ENCODE measurements around the gene PPP3CA. TPM values are rescaled to one million over a fixed set of nuclear protein-coding genes. Genes with fewer than 3 reads are reported as not detected.

The PPP3CA gene
- total and polyA plus RNA-seq, 2 of the 8 experiments (the other 6 are each of a cell fraction or from before 2014, with no cell fraction given), result 7.9 to 35.0 TPM

DNA sequence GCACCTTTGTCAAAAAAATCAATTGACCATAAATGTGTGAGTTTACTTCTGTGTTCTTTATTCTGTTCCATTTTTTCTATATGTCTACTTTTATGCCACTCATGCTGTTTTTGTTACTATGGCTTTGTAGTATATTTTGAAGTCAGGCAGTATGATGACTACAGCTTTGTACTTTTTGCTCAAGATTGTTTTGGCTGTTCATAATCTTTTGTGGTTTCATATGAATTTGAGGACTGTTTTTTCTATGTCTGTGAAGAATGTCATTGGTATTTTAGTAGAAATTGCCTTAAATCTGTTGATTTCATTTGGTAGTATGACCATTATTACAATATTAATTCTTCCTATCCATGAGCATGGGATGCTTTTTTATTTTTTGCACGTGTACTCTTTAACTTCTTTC is 346.8 kb downstream of the PPP3CA start:
- H3K9me3 ChIP-seq (ENCODE audit: insufficient read depth in 2 of 2, low read depth in 1 of 2, low read length in 1 of 2), result no peaks in the 10 kb centered on the region
- no peaks in the 10 kb centered on the region for H3K79me1 ChIP-seq (ENCODE audit: low read depth, low read length)
- no peak overlapping the region for H2BK120ac ChIP-seq (replicated peaks; ENCODE audit: low read depth, low read length)
- 88% methylated on average over 1 of the region's 1 CpG; no CpG with 5 or more reads in 1 of the 2 experiments for WGBS, 2 experiments (ENCODE audit: extremely low coverage in 1 of 2, insufficient coverage in 1 of 2, insufficient read length in 1 of 2, insufficient replicate concordance in 2 of 2, low coverage in 1 of 2, low lambda C conversion rate in 2 of 2, missing lambda C conversion rate in 1 of 2)
- no peaks in the 10 kb centered on the region; a peak in 1 of 7 replicates for H3K4me1 ChIP-seq (replicated peaks in 1 of 4; ENCODE audit: control insufficient read depth in 3 of 4, insufficient read depth in 4 of 4, low read length in 3 of 4)
- no peaks in the 10 kb centered on the region for H3K36me3 ChIP-seq (ENCODE audit: control insufficient read depth in 2 of 4, insufficient read depth in 4 of 4, low read length in 3 of 4)
- H2AK5ac ChIP-seq (ENCODE audit: low read depth, low read length), result no peak overlapping the region
- ChIA-PET POLR2A (ENCODE audit: partially characterized antibody) (no interaction called here), CTCF (ENCODE audit: partially characterized antibody) (no interaction called here)
- H2AFZ ChIP-seq (ENCODE audit: low read length), result no peak overlapping the region
- no peak overlapping the region for H2BK15ac ChIP-seq (ENCODE audit: low read length)
- peak; percentile 24 for FAIRE-seq
- no peaks in the 10 kb centered on the region for H4K20me1 ChIP-seq (replicated peaks in 1 of 2; ENCODE audit: control insufficient read depth in 1 of 2, insufficient read depth in 2 of 2, low read length in 2 of 2)
- H3K56ac ChIP-seq (replicated peaks; ENCODE audit: insufficient read length, low read depth, low read length), result no peak overlapping the region
- no peak overlapping the region for H3K4me2 ChIP-seq (ENCODE audit: insufficient read depth in 1 of 2, low read depth in 2 of 2, low read length in 2 of 2)
- H4K8ac ChIP-seq (ENCODE audit: extremely low read depth, insufficient read depth, low read length), result no peak overlapping the region
- no peak overlapping the region for H3K9ac ChIP-seq (replicated peaks in 1 of 4; ENCODE audit: extremely low read depth in 1 of 4, low read depth in 3 of 4, low read length in 3 of 4)
- no peaks in the 10 kb centered on the region for H3K79me2 ChIP-seq (ENCODE audit: control insufficient read depth in 1 of 2, insufficient read depth in 2 of 2, low read length in 2 of 2)
- H3K23ac ChIP-seq (ENCODE audit: insufficient read length), result no peak overlapping the region
- H3K27me3 ChIP-seq (replicated peaks in 1 of 4; ENCODE audit: control insufficient read depth in 3 of 4, extremely low read depth in 1 of 4, insufficient read depth in 3 of 4, low read length in 3 of 4), result peaks cover 0 to 1% (median 0%) of the 10 kb centered on the region in 4 experiments; a peak in 1 of 7 replicates
- no peak overlapping the region for H3K4me3 ChIP-seq (ENCODE audit: extremely low read depth in 1 of 4, insufficient read depth in 2 of 4, low read depth in 3 of 4, low read length in 4 of 4)
- no peak overlapping the region for H2BK5ac ChIP-seq (ENCODE audit: low read depth, low read length)
- no peak overlapping the region for H3K14ac ChIP-seq (ENCODE audit: insufficient read length)
- TF ChIP-seq BACH1 (IDR thresholded peaks at IDR 0.05; ENCODE audit: low read length), result no peak
- no peak overlapping the region for H3K18ac ChIP-seq (ENCODE audit: extremely low read depth, low read length)
- H3K23me2 ChIP-seq (ENCODE audit: low read depth, low read length), result no peaks in the 10 kb centered on the region
- no peak overlapping the region for H3K4ac ChIP-seq (replicated peaks; ENCODE audit: insufficient read length, low read depth, low read length)
- no peak overlapping the region for H2BK20ac ChIP-seq (ENCODE audit: low read length)
- no peak for DNase-seq (ENCODE audit: low read depth in 1 of 2, low spot score in 2 of 2)
- H3K27ac ChIP-seq (ENCODE audit: low read depth, low read length), result no peak overlapping the region
- no peak overlapping the region for H4K5ac ChIP-seq (ENCODE audit: insufficient read length, low read depth, low read length)
- H2BK12ac ChIP-seq (ENCODE audit: low read depth, low read length), result no peak overlapping the region
- no peak overlapping the region for H4K91ac ChIP-seq (replicated peaks; ENCODE audit: insufficient read length, low read length)

Data from H1 (cell line).